OCI-LY1 (cell line): Measurements from ENCODE around the gene CHAD.

Experiments used
- H2AFZ ChIP-seq: fragments of 200-600 bp; sonication (generic), shearing (Covaris generic); 2 replicates; pipeline ENCODE4 v1.6.0; 2014; ENCODE audit warnings: antibody characterized with exemption, mild to moderate bottlenecking, low read length
- H3F3A ChIP-seq: fragments of 200-600 bp; sonication (generic), shearing (Covaris generic); 2 replicates; pipeline ENCODE4 v1.6.0; 2014; ENCODE audit warnings: mild to moderate bottlenecking, antibody characterized with exemption, low read length, moderate library complexity; ENCODE audit not compliant: insufficient read depth
- H3K27ac ChIP-seq: fragments of 200-600 bp; sonication (generic); 2 replicates; pipeline ENCODE4 v1.5.1; 2014; ENCODE audit warnings: low read length, mixed run types, mild to moderate bottlenecking, low read depth; ENCODE audit not compliant: poor library complexity, severe bottlenecking
- H3K27me3 ChIP-seq: fragments of 200-600 bp; sonication (generic); 2 replicates; pipeline ENCODE4 v1.6.0; 2014; ENCODE audit warnings: antibody characterized with exemption, mild to moderate bottlenecking, low read length, moderate library complexity; ENCODE audit not compliant: insufficient read depth
- H3K36me3 ChIP-seq: fragments of 200-600 bp; sonication (generic); 2 replicates; pipeline ENCODE4 v1.6.1; 2014; ENCODE audit warnings: mild to moderate bottlenecking, antibody characterized with exemption, low read length, moderate library complexity, mixed read lengths; ENCODE audit not compliant: insufficient read depth
- H3K4me1 ChIP-seq: fragments of 200-600 bp; sonication (generic); 2 replicates; pipeline ENCODE4 v1.5.1; 2014; ENCODE audit warnings: mild to moderate bottlenecking, low read length, moderate library complexity; ENCODE audit not compliant: insufficient read depth, severe bottlenecking
- H3K4me2 ChIP-seq: fragments of 200-600 bp; sonication (generic), shearing (Covaris generic); 2 replicates; pipeline ENCODE4 v1.6.1; 2014; ENCODE audit warnings: low read length
- H3K4me3 ChIP-seq: fragments of 200-600 bp; sonication (generic); 2 replicates; pipeline ENCODE4 v1.5.1; 2014; ENCODE audit warnings: low read length, low read depth, mild to moderate bottlenecking, mixed read lengths; ENCODE audit not compliant: poor library complexity, severe bottlenecking
- H3K79me2 ChIP-seq: fragments of 200-600 bp; shearing (Covaris generic); 2 replicates; pipeline ENCODE4 v1.6.1; 2016; ENCODE audit warnings: mixed run types, low read length, mixed read lengths; ENCODE audit not compliant: insufficient read depth
- H3K9ac ChIP-seq: fragments of 200-600 bp; sonication (generic), shearing (Covaris generic); 2 replicates; pipeline ENCODE4 v1.6.1; 2014; ENCODE audit warnings: mild to moderate bottlenecking, low read length, mixed read lengths
- H3K9me2 ChIP-seq: fragments of 200-600 bp; sonication (generic), shearing (Covaris generic); 2 replicates; pipeline ENCODE4 v1.6.1; 2014; ENCODE audit warnings: low read depth, mild to moderate bottlenecking, low read length, mixed read lengths
- H3K9me3 ChIP-seq: fragments of 200-600 bp; shearing (Covaris generic); 2 replicates; pipeline ENCODE4 v1.6.1; 2014; ENCODE audit warnings: low read length, mixed read lengths
- H4K20me1 ChIP-seq: fragments of 200-600 bp; sonication (generic), shearing (Covaris generic); 2 replicates; pipeline ENCODE4 v1.6.0; 2016; ENCODE audit warnings: mild to moderate bottlenecking, low read length; ENCODE audit not compliant: insufficient read depth
- CTCF ChIP-seq: fragments of 200-600 bp; sonication (generic), shearing (Covaris generic); IDR thresholded peaks from 2 replicates; pipeline ENCODE4 v1.5.1; 2017; ENCODE audit warnings: mild to moderate bottlenecking, antibody characterized with exemption, low read length, moderate library complexity, mixed read lengths
- EZH2 ChIP-seq: fragments of 200-600 bp; sonication (generic), shearing (Covaris generic); IDR thresholded peaks from 2 replicates; pipeline ENCODE4 v1.8.0; 2017; ENCODE audit warnings: borderline replicate concordance, mixed run types, mild to moderate bottlenecking, antibody characterized with exemption, low read length, moderate library complexity, mixed read lengths

Gene CHAD

GRCh38 chr17:50424996-50425681, 43.5 kb downstream of the CHAD start:
- TF ChIP-seq CTCF (no peak), EZH2 (no peak)
- H3F3A ChIP-seq = no peaks in the 10 kb centered on the region
- H3K4me2 ChIP-seq = peak overlapping the region; percentile 95
- no peaks in the 10 kb centered on the region for H3K9me2 ChIP-seq
- H3K4me1 ChIP-seq = peaks cover 32% of the 10 kb centered on the region
- no peaks in the 10 kb centered on the region for H3K9me3 ChIP-seq
- no peaks in the 10 kb centered on the region for H3K36me3 ChIP-seq
- no peaks in the 10 kb centered on the region for H3K79me2 ChIP-seq
- H4K20me1 ChIP-seq = no peaks in the 10 kb centered on the region
- H3K27ac ChIP-seq = no peak overlapping the region
- H3K9ac ChIP-seq = peak overlapping the region; percentile 64; the same call in 1 of the 2 replicates
- H2AFZ ChIP-seq = no peak overlapping the region
- peak overlapping the region; percentile 60 for H3K4me3 ChIP-seq
- H3K27me3 ChIP-seq = no peaks in the 10 kb centered on the region

GRCh38 chr17:50424246-50424995, 44.3 kb downstream of the CHAD start:
- Histone ChIP-seq H3K4me2 (no peak overlapping the region), H3K4me1 (peaks cover 32% of the 10 kb centered on the region), H2AFZ (no peak overlapping the region)

GRCh38 chr17:50423553-50424159, 45.0 kb downstream of the CHAD start:
- H3K27ac ChIP-seq = no peak overlapping the region
- H4K20me1 ChIP-seq = no peaks in the 10 kb centered on the region
- H2AFZ ChIP-seq = no peak overlapping the region
- no peaks in the 10 kb centered on the region for H3K9me3 ChIP-seq
- no peaks in the 10 kb centered on the region for H3K9me2 ChIP-seq
- no peaks in the 10 kb centered on the region for H3F3A ChIP-seq
- H3K4me3 ChIP-seq = no peak overlapping the region
- H3K4me1 ChIP-seq = peaks cover 32% of the 10 kb centered on the region
- no peak overlapping the region for H3K4me2 ChIP-seq
- no peaks in the 10 kb centered on the region for H3K36me3 ChIP-seq
- no peak for TF ChIP-seq EZH2
- no peak for TF ChIP-seq CTCF
- no peaks in the 10 kb centered on the region for H3K27me3 ChIP-seq
- H3K79me2 ChIP-seq = no peaks in the 10 kb centered on the region
- H3K9ac ChIP-seq = no peak overlapping the region

More at GRCh38 chr17:50424246-50424995, 44.3 kb downstream of the CHAD start:
- TF ChIP-seq CTCF (no peak), EZH2 (no peak)
- Histone ChIP-seq H3F3A (no peaks in the 10 kb centered on the region), H4K20me1 (no peaks in the 10 kb centered on the region), H3K4me3 (no peak overlapping the region), H3K9me2 (no peaks in the 10 kb centered on the region), H3K36me3 (no peaks in the 10 kb centered on the region), H3K27ac (no peak overlapping the region), H3K27me3 (no peaks in the 10 kb centered on the region), H3K9me3 (no peaks in the 10 kb centered on the region), H3K9ac (no peak overlapping the region), H3K79me2 (no peaks in the 10 kb centered on the region)
